ENCODE results near the gene AP4M1.
A peak's percentile ranks its signal among the peaks of the same experiment; 100 is the strongest.

Gene AP4M1

GRCh38 chr7:100101016-100101862 lies at the start of gene AP4M1, which contains the start of gene MCM7:
Gene AP4M1, plus strand, starts transcription at chr7:100101643. Its CDS starts 72 bp downstream, at chr7:100101715.
Gene MCM7, minus strand, starts transcription at chr7:100101397. Its CDS starts 103 bp downstream, at chr7:100101294.
- no peaks in the 10 kb centered on the region for H3K9me3 Mint-ChIP-seq
- H3K4me1 Mint-ChIP-seq = peaks cover 25% of the 10 kb centered on the region
- H3K4me3 Mint-ChIP-seq = peak within 1 kb of the TSS; percentile 93 to 98 (median 95)
- peak within 1 kb of the TSS; percentile 97 to 99 (median 98) for H3K27ac Mint-ChIP-seq
- H3K36me3 Mint-ChIP-seq (ENCODE audit: low read depth) = peaks cover 48% of the 10 kb centered on the region
- no peak for TF ChIP-seq CTCF (IDR thresholded peaks at IDR 0.05; ENCODE audit: unreplicated experiment in 3 of 3)
- no peaks in the 10 kb centered on the region for H3K27me3 Mint-ChIP-seq (ENCODE audit: low read depth)

- H3K4me3 Mint-ChIP-seq = peak overlapping the region; percentile 58 to 79 (median 70)
- TF ChIP-seq CTCF (IDR thresholded peaks at IDR 0.05; ENCODE audit: unreplicated experiment in 3 of 3) = no peak
Measured at GRCh38 chr7:100053215-100053614, 48.2 kb upstream of the AP4M1 start.

GRCh38 chr7:100057006-100057405 lies 44.4 kb upstream of the AP4M1 start:
- no peaks in the 10 kb centered on the region for H3K9me3 Mint-ChIP-seq
- H3K36me3 Mint-ChIP-seq (ENCODE audit: low read depth) = peaks cover 53% of the 10 kb centered on the region
- no peak overlapping the region for H3K27ac Mint-ChIP-seq
- H3K4me1 Mint-ChIP-seq = peaks cover 12% of the 10 kb centered on the region
- H3K4me3 Mint-ChIP-seq = no peak overlapping the region
- no peak for TF ChIP-seq CTCF (IDR thresholded peaks at IDR 0.05; ENCODE audit: unreplicated experiment in 3 of 3)
- no peaks in the 10 kb centered on the region for H3K27me3 Mint-ChIP-seq (ENCODE audit: low read depth)

More at GRCh38 chr7:100053215-100053614, 48.2 kb upstream of the AP4M1 start:
- Mint-ChIP-seq H3K9me3 (no peaks in the 10 kb centered on the region), H3K36me3 (ENCODE audit: low read depth) (peaks cover 26% of the 10 kb centered on the region), H3K27me3 (ENCODE audit: low read depth) (no peaks in the 10 kb centered on the region), H3K27ac (peak overlapping the region in 1 of 3 experiments; percentile 72), H3K4me1 (peaks cover 19% of the 10 kb centered on the region)

- Mint-ChIP-seq H3K36me3 (ENCODE audit: low read depth) (peaks cover 66% of the 10 kb centered on the region), H3K9me3 (peaks cover 3% of the 10 kb centered on the region), H3K4me3 (no peak overlapping the region), H3K27me3 (ENCODE audit: low read depth) (no peaks in the 10 kb centered on the region), H3K4me1 (peaks cover 9% of the 10 kb centered on the region), H3K27ac (no peak overlapping the region)
- no peak for TF ChIP-seq CTCF (IDR thresholded peaks at IDR 0.05; ENCODE audit: unreplicated experiment in 3 of 3)
Measured at GRCh38 chr7:100059251-100059739, 42.1 kb upstream of the AP4M1 start.

GRCh38 chr7:100061518-100062193 lies 39.8 kb upstream of the AP4M1 start:
- H3K36me3 Mint-ChIP-seq (ENCODE audit: low read depth) = peaks cover 84% of the 10 kb centered on the region
- H3K4me1 Mint-ChIP-seq = peaks cover 9% of the 10 kb centered on the region
- H3K4me3 Mint-ChIP-seq = peak overlapping the region in 1 of 3 experiments; percentile 16
- H3K27ac Mint-ChIP-seq = peak overlapping the region in 2 of 3 experiments; percentile 13 to 20
- no peak for TF ChIP-seq CTCF (IDR thresholded peaks at IDR 0.05; ENCODE audit: unreplicated experiment in 3 of 3)
- H3K9me3 Mint-ChIP-seq = peaks cover 3% of the 10 kb centered on the region
- H3K27me3 Mint-ChIP-seq (ENCODE audit: low read depth) = no peaks in the 10 kb centered on the region

Data from nephron (organoid).